NCI-H146 treated with DMSO at 0.1 percent for 48 hours (cell line): ENCODE results near the gene TCF3.
A peak's percentile ranks its signal among the peaks of the same experiment; 100 is the strongest.
"Not testable (repeated sequence)": the region's sequence is repeated elsewhere in the genome, so short reads cannot be mapped to it uniquely, and the experiment has no call there.

Experiments used
- DNase-seq: peaks from one replicate; lab custom pipeline; 2025; ENCODE audit not compliant: unreplicated experiment; lab: John Stamatoyannopoulos, UW

The TCF3 gene

GRCh38 chr19:1652471-1653299 is at the start of gene TCF3:
TCF3 (minus strand) TSS chr19:1652615; CDS start chr19:1650248, 2,367 bp downstream.
- peak; percentile 86 for DNase-seq

- no peak for DNase-seq
Measured at GRCh38 chr19:1700733-1701663, 48.6 kb upstream of the TCF3 start.

- no peak for DNase-seq
Measured at GRCh38 chr19:1699998-1700732, 47.8 kb upstream of the TCF3 start.

GRCh38 chr19:1699386-1699785 is 47.0 kb upstream of the TCF3 start:
- DNase-seq = no peak

GRCh38 chr19:1698636-1699035 is 46.2 kb upstream of the TCF3 start:
- no peak for DNase-seq

- DNase-seq = not testable (repeated sequence)
Measured at GRCh38 chr19:1695481-1695880, 43.1 kb upstream of the TCF3 start.

- DNase-seq = no peak
Measured at GRCh38 chr19:1691589-1692290, 39.3 kb upstream of the TCF3 start.

GRCh38 chr19:1690699-1691307 is 38.4 kb upstream of the TCF3 start:
- DNase-seq = no peak

- not testable (repeated sequence) for DNase-seq
Measured at GRCh38 chr19:1685785-1686184, 33.4 kb upstream of the TCF3 start.

GRCh38 chr19:1685046-1685445 is 32.6 kb upstream of the TCF3 start:
- no peak for DNase-seq

GRCh38 chr19:1684573-1684912 is 32.1 kb upstream of the TCF3 start:
- no peak for DNase-seq

GRCh38 chr19:1683869-1684572 is 31.6 kb upstream of the TCF3 start:
- no peak for DNase-seq

- DNase-seq = no peak
Measured at GRCh38 chr19:1680976-1681375, 28.6 kb upstream of the TCF3 start.

- no peak for DNase-seq
Measured at GRCh38 chr19:1678073-1678472, 25.7 kb upstream of the TCF3 start.

- DNase-seq = no peak
Measured at GRCh38 chr19:1676351-1677266, 24.2 kb upstream of the TCF3 start.

- no peak for DNase-seq
Measured at GRCh38 chr19:1675633-1676350, 23.4 kb upstream of the TCF3 start.

GRCh38 chr19:1674293-1674679 is 21.9 kb upstream of the TCF3 start:
- DNase-seq = no peak
